B cell (primary cell): Measurements from ENCODE around the gene ARHGAP19.

Experiments
- CTCF ChIP-seq: fragments of 200-600 bp; IDR thresholded peaks from one replicate; pipeline ENCODE4 v1.8.0; 2022; ENCODE audit warnings: antibody characterized with exemption, mild to moderate bottlenecking
- EZH2 ChIP-seq: IDR thresholded peaks from 2 replicates; pipeline ENCODE4 v1.6.1; 2012; ENCODE audit warnings: borderline replicate concordance, low read depth, mild to moderate bottlenecking, moderate library complexity, low read length; ENCODE audit not compliant: insufficient read depth, poor library complexity, severe bottlenecking

DNA sequence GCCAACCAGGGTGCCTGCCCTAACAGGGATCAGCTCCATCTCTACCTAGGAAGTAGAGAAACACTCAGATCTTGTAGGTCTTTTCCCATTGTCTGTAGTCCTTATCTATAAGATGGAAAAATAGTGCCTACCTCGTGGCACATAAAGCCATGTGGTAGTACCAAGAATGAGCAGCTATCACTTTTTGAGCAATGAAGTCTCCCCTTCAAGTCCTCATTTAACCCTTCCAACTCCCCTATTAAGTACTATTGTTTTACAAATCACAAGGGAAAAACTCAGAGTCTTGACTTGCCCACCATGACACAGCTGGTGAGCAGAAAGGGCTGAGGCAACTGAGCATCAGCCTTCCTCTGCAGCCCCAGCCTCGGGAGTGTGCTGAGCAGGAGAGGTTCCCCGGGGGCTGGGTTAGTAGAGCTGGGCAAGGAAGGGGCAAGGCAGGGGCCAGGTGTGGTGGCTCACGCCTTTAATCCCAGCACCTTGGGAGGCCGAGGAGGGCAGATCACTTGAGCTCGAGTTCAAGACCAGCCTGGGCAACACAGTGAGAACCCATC, 38.8 kb upstream of the ARHGAP19 start:
- no peak for TF ChIP-seq CTCF
- TF ChIP-seq EZH2: no peak
